HG03196 (cell line): ENCODE measurements around the gene MALL.
"Not testable (repeated sequence)": the region's sequence is repeated elsewhere in the genome, so short reads cannot be mapped to it uniquely, and the experiment has no call there.

Source experiments
- ATAC-seq: cut with Tn5 transposase; IDR thresholded peaks from one replicate; pipeline ENCODE4 v1.9.1; 2021; ENCODE audit not compliant: unreplicated experiment

MALL gene

GRCh38 chr2:110054521-110055407 lies 60.9 kb downstream of the MALL start:
- not testable (repeated sequence) for ATAC-seq

- not testable (repeated sequence) for ATAC-seq
Measured at GRCh38 chr2:110053688-110054087, 61.9 kb downstream of the MALL start.

GRCh38 chr2:110052166-110052565 lies 63.5 kb downstream of the MALL start:
- ATAC-seq: not testable (repeated sequence)

DNA sequence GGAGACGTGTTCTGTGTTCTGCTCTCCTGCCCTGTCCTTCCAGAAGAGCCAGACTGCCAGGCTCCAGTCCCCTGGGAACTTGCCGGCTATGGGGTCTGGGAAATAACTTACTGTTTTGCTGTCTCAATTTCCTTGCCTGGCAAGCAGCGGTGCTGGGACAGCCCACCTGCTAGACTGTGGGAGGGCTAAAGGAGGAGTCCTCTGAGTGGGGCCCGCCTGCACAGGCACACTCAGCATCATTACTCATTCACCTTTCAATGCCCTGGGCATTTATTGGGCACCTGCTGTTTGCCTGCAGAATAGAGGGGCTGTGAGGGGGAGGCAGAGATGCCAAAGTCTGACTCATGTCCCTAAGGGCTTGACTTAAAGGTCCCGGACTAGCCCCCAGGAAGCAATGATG lies 65.4 kb downstream of the MALL start:
- not testable (repeated sequence) for ATAC-seq

- not testable (repeated sequence) for ATAC-seq
Measured at GRCh38 chr2:110049769-110050168, 65.9 kb downstream of the MALL start.

- not testable (repeated sequence) for ATAC-seq
Measured at GRCh38 chr2:110048255-110049197, 67.1 kb downstream of the MALL start.

- ATAC-seq: not testable (repeated sequence)
Measured at GRCh38 chr2:110047225-110047624, 68.4 kb downstream of the MALL start.

- ATAC-seq: not testable (repeated sequence)
Measured at GRCh38 chr2:110041941-110042660, 73.5 kb downstream of the MALL start.

GRCh38 chr2:110037336-110037735 lies 78.3 kb downstream of the MALL start:
- not testable (repeated sequence) for ATAC-seq

DNA sequence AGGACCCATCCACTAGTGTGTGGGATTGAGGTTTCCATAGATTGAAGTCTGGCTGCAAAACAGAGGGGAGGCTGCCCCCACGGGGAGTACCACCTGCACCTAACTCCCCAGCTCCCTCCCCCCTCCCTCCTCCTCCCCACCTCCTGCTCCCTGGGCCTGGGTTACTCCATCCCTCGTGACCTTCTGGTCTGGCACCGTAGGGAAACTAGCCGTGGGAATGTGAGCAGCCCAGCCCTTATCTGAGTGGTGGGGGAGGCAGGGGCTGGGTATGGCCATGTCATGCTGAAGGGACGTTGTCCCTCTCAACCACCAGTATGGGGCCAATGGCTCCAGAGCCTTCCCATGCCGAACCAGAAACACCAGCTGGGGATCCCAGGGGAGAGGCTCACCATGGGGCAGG lies 80.2 kb downstream of the MALL start:
- ATAC-seq: not testable (repeated sequence)

GRCh38 chr2:110034935-110035334 lies 80.7 kb downstream of the MALL start:
- ATAC-seq: not testable (repeated sequence)
